ENCODE results near the gene ACTR3C. TPM values are rescaled to one million over a fixed set of nuclear protein-coding genes. Genes with fewer than 3 reads are reported as not detected.

ACTR3C gene
- total RNA-seq, 4 donors from 2014 or later, result 4.3 to 10.1 (median 4.8) TPM

- Histone ChIP-seq H3K9me3 (no peaks in the 10 kb centered on the region), H3K36me3 (no peaks in the 10 kb centered on the region), H3K4me1 (peaks cover 0 to 25% (median 19%) of the 10 kb centered on the region in 4 donors), H3K4me3 (no peak overlapping the region), H3K27me3 (no peaks in the 10 kb centered on the region), H3K27ac (replicated peaks in 1 of 4) (no peak overlapping the region)
- DNase-seq (ENCODE audit: extremely low spot score), result no peak
- TF ChIP-seq POLR2AphosphoS5 (IDR thresholded peaks at IDR 0.05) (no peak), EP300 (IDR thresholded peaks at IDR 0.05) (no peak), POLR2A (IDR thresholded peaks at IDR 0.05; ENCODE audit: low read depth) (no peak), CTCF (IDR thresholded peaks at IDR 0.05) (no peak)
- 94% methylated on average over 2 of the region's 2 CpGs for WGBS
- intact Hi-C loops (cut with DNase I), result no loop called here
Measured at GRCh38 chr7:150359622-150360362, 36.4 kb upstream of the ACTR3C start.

- 92% methylated on average over 4 of the region's 4 CpGs for WGBS
Measured at GRCh38 chr7:150358988-150359621, 35.8 kb upstream of the ACTR3C start.

GRCh38 chr7:150358433-150358832, 35.1 kb upstream of the ACTR3C start:
- TF ChIP-seq POLR2AphosphoS5 (IDR thresholded peaks at IDR 0.05) (no peak), CTCF (IDR thresholded peaks at IDR 0.05) (no peak), POLR2A (IDR thresholded peaks at IDR 0.05; ENCODE audit: low read depth) (no peak), EP300 (IDR thresholded peaks at IDR 0.05) (no peak)
- WGBS, result 97% methylated on average over 4 of the region's 4 CpGs
- H3K36me3 ChIP-seq, result no peaks in the 10 kb centered on the region
- H3K4me1 ChIP-seq, result peaks cover 0 to 25% (median 21%) of the 10 kb centered on the region in 4 donors
- no peak overlapping the region for H3K4me3 ChIP-seq
- no peak overlapping the region for H3K27ac ChIP-seq (replicated peaks in 1 of 4)
- H3K9me3 ChIP-seq, result no peaks in the 10 kb centered on the region
- no peaks in the 10 kb centered on the region for H3K27me3 ChIP-seq
- no peak for DNase-seq (ENCODE audit: extremely low spot score)
- intact Hi-C loops (cut with DNase I), result no loop called here

More at GRCh38 chr7:150358988-150359621, 35.8 kb upstream of the ACTR3C start:
- Histone ChIP-seq H3K27me3 (no peaks in the 10 kb centered on the region), H3K4me3 (no peak overlapping the region), H3K36me3 (no peaks in the 10 kb centered on the region), H3K4me1 (peaks cover 0 to 25% (median 21%) of the 10 kb centered on the region in 4 donors), H3K27ac (replicated peaks in 1 of 4) (no peak overlapping the region), H3K9me3 (no peaks in the 10 kb centered on the region)
- no peak for DNase-seq (ENCODE audit: extremely low spot score)
- no peak for TF ChIP-seq CTCF (IDR thresholded peaks at IDR 0.05)
- TF ChIP-seq POLR2AphosphoS5 (IDR thresholded peaks at IDR 0.05), result no peak
- TF ChIP-seq EP300 (IDR thresholded peaks at IDR 0.05), result no peak
- no peak for TF ChIP-seq POLR2A (IDR thresholded peaks at IDR 0.05; ENCODE audit: low read depth)
- intact Hi-C loops (cut with DNase I), result no loop called here

- H3K27ac ChIP-seq (replicated peaks in 1 of 4), result no peak overlapping the region
- TF ChIP-seq CTCF (IDR thresholded peaks at IDR 0.05) (no peak), EP300 (IDR thresholded peaks at IDR 0.05) (no peak), POLR2A (IDR thresholded peaks at IDR 0.05; ENCODE audit: low read depth) (no peak), POLR2AphosphoS5 (IDR thresholded peaks at IDR 0.05) (no peak)
- H3K9me3 ChIP-seq, result no peaks in the 10 kb centered on the region
- intact Hi-C loops (cut with DNase I), result no loop called here
- no peaks in the 10 kb centered on the region for H3K36me3 ChIP-seq
- peaks cover 0 to 25% (median 21%) of the 10 kb centered on the region in 4 donors for H3K4me1 ChIP-seq
- no peak overlapping the region for H3K4me3 ChIP-seq
- DNase-seq (ENCODE audit: extremely low spot score), result no peak
- H3K27me3 ChIP-seq, result no peaks in the 10 kb centered on the region
- WGBS, result 78% methylated on average over 13 of the region's 13 CpGs
Measured at GRCh38 chr7:150357771-150358427, 34.6 kb upstream of the ACTR3C start.
